ENCODE measurements around the gene RDH14. TPM values are rescaled to one million over a fixed set of nuclear protein-coding genes. Genes with fewer than 3 reads are reported as not detected.

RDH14 gene
- total and polyA plus RNA-seq, 4 donors, result 13.3 to 23.9 (median 15.6) TPM

GRCh38 chr2:18520451-18521425, 39.7 kb downstream of the RDH14 start:
- no peaks in the 10 kb centered on the region for H3K27me3 ChIP-seq (ENCODE audit: control insufficient read depth in 4 of 4, insufficient read depth in 4 of 4, low read length in 3 of 4)
- TF ChIP-seq NR2F2 (IDR thresholded peaks at IDR 0.05) (no peak), CTCF (IDR thresholded peaks at IDR 0.05; ENCODE audit: low read depth, low read length, missing input control) (peak; percentile 92), RAD21 (IDR thresholded peaks at IDR 0.05) (peak; percentile 98 to 99)
- peak; percentile 79 for DNase-seq (ENCODE audit: low spot score)
- no peak overlapping the region for H3K27ac ChIP-seq (ENCODE audit: low read depth in 1 of 2, low read length in 2 of 2)
- no peak overlapping the region for H3K9ac ChIP-seq (ENCODE audit: low read depth in 1 of 2, low read length in 2 of 2)
- H3K4me3 ChIP-seq (ENCODE audit: low read depth in 1 of 3, low read length in 3 of 3), result no peak overlapping the region
- 54% methylated on average over 16 of the region's 16 CpGs for WGBS
- no peaks in the 10 kb centered on the region for H3K36me3 ChIP-seq (ENCODE audit: control insufficient read depth in 4 of 4, insufficient read depth in 3 of 4, low read depth in 1 of 4, low read length in 3 of 4)
- H3K9me3 ChIP-seq (ENCODE audit: control insufficient read depth in 4 of 4, low read length in 3 of 4), result no peaks in the 10 kb centered on the region
- peaks cover 3 to 24% (median 19%) of the 10 kb centered on the region in 4 donors for H3K4me1 ChIP-seq (ENCODE audit: control insufficient read depth in 4 of 4, insufficient read depth in 4 of 4, low read length in 3 of 4)

- no peak for DNase-seq (ENCODE audit: low spot score)
- no peaks in the 10 kb centered on the region for H3K36me3 ChIP-seq (ENCODE audit: control insufficient read depth in 4 of 4, insufficient read depth in 3 of 4, low read depth in 1 of 4, low read length in 3 of 4)
- 75% methylated on average over 7 of the region's 7 CpGs for WGBS
- H3K4me1 ChIP-seq (ENCODE audit: control insufficient read depth in 4 of 4, insufficient read depth in 4 of 4, low read length in 3 of 4), result peaks cover 3 to 24% (median 19%) of the 10 kb centered on the region in 4 donors
- no peak for TF ChIP-seq CTCF (IDR thresholded peaks at IDR 0.05; ENCODE audit: low read depth, low read length, missing input control)
- TF ChIP-seq RAD21 (IDR thresholded peaks at IDR 0.05), result no peak
- TF ChIP-seq YY1 (IDR thresholded peaks at IDR 0.05), result no peak
- no peak for TF ChIP-seq ZBTB33 (IDR thresholded peaks at IDR 0.05)
- TF ChIP-seq EGR1 (IDR thresholded peaks at IDR 0.05; ENCODE audit: low read depth in 2 of 2), result no peak
- no peak for TF ChIP-seq NR2F2 (IDR thresholded peaks at IDR 0.05)
- no peak for TF ChIP-seq REST (IDR thresholded peaks at IDR 0.05)
- no peak for TF ChIP-seq HNF4G (IDR thresholded peaks at IDR 0.05)
- no peak for TF ChIP-seq FOXA2 (IDR thresholded peaks at IDR 0.05)
- no peak for TF ChIP-seq HNF4A (conservative IDR thresholded peaks at IDR 0.05)
- no peak for TF ChIP-seq FOXA1 (IDR thresholded peaks at IDR 0.05)
- TF ChIP-seq TAF1 (conservative IDR thresholded peaks at IDR 0.05), result no peak
- TF ChIP-seq GABPA (IDR thresholded peaks at IDR 0.05 in 1 of 2, conservative IDR thresholded peaks at IDR 0.05 in 1 of 2), result no peak
- no peak for TF ChIP-seq JUND (IDR thresholded peaks at IDR 0.05)
- no peak for TF ChIP-seq SP1 (IDR thresholded peaks at IDR 0.05)
- TF ChIP-seq RXRA (IDR thresholded peaks at IDR 0.05), result no peak
- no peak for TF ChIP-seq ATF3 (IDR thresholded peaks at IDR 0.05)
- no peak overlapping the region for H3K9ac ChIP-seq (ENCODE audit: low read depth in 1 of 2, low read length in 2 of 2)
- no peak overlapping the region for H3K27ac ChIP-seq (ENCODE audit: low read depth in 1 of 2, low read length in 2 of 2)
- no peak overlapping the region for H3K4me3 ChIP-seq (ENCODE audit: low read depth in 1 of 3, low read length in 3 of 3)
- H3K9me3 ChIP-seq (ENCODE audit: control insufficient read depth in 4 of 4, low read length in 3 of 4), result no peaks in the 10 kb centered on the region
- no peaks in the 10 kb centered on the region for H3K27me3 ChIP-seq (ENCODE audit: control insufficient read depth in 4 of 4, insufficient read depth in 4 of 4, low read length in 3 of 4)
Observed at GRCh38 chr2:18519914-18520450, 40.5 kb downstream of the RDH14 start.
